GM21737 (cell line): ENCODE measurements around the gene KCNMB2.

Source experiments
- ATAC-seq: cut with Tn5 transposase; IDR thresholded peaks from one replicate; pipeline ENCODE4 v1.9.1; 2021; ENCODE audit warnings: mild to moderate bottlenecking, moderate library complexity; ENCODE audit not compliant: unreplicated experiment

KCNMB2 gene

DNA sequence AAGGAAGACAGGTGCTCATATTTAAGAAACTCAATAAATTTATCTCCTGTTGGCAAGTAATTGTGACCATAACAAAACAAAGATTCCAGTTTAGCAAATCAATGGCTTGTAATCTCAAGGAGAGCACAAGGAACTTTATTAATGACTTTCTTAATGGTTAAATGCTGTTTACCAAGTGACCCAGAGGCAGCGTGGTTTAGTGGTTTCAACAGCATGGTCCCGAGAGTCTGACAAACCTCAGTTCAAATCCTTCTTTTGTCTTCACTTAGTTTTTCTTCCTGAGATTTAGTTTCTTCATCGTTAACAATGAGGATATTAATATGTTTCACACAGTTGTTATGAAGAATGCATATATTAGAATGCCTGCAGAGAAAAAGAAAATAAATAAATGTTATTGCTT is 212.6 kb downstream of the KCNMB2 start:
- no peak for ATAC-seq

GRCh38 chr3:178749471-178749870 is 213.2 kb downstream of the KCNMB2 start:
- ATAC-seq: no peak

DNA sequence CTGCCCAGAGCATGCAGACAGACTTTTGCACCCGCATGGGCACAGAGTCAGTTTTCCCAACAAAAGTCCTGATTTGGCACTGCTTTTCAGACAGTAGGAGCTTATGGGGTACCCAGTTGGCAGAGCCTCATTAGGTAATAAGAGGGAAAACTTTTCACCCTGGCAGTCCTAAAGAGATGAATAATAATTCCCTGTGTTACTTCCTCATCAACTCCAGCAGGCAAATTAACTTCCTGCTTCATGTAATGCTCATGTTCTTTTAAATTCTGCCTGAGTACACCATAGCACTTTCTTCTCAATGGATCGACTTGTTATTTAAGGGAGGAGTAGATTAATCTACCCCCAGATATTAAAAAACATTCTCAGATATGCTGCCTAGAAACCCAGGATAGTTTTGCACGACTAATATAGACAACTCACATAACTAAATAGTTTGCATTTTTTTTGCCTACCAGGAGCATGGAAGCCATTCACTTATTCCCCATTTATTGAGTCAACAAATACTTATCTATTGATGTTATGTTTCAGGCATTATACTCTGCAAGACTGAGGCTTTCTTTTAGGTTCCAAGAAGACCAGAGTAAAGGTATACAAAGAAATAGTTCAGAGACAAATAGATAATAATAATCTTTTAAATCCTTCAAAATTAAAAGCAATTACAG is 214.5 kb downstream of the KCNMB2 start:
- ATAC-seq: no peak

GRCh38 chr3:178752843-178753242 is 216.6 kb downstream of the KCNMB2 start:
- no peak for ATAC-seq

DNA sequence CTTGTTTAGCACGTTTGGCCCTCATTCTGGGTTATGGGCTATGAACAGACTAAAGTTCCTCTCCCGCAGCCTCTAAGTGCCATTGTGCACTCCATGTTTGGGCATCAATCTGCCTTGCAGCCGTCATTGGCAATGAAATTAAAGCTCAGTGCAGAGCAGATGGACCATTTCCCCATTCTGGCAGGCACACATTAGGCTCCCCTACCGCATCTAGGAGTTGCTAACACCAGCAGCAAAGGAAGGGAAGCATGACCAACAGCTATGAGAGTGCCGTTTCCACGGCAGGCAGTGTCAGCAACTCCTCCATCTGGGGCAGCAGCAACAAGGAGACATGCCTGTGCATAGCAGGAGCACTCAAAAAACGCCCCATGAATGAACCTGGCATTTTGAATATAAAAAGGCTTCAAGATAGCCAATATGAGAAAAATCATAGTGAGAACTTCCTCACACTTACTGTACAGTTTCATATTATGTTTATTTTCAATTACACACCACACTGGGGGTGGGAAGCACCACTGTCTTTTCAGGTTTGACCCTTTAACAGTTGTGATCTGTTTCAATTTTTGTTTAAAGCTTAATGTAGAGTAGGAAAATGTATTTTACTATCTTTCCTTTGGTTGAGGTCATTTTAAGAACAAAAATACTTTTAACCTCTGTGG is 218.7 kb downstream of the KCNMB2 start:
- no peak for ATAC-seq

DNA sequence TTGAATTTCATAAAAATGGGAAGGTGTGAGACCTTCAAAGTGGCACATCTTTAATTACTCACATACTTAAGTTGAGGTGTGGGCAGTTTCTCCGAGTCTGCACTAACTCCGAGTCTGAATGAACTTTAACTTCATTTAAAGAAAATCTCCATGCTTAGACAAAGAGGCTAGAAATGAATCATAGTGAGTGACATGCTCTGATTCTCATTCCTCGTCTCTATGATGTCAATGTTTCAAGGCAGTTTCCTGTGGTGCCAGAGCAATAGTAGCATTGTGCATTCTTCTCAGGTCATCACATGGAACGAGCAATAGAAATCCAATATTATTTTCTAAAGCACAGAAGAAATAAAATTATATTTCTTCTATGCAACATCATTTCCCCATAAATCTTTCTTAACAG is 224.8 kb downstream of the KCNMB2 start:
- ATAC-seq: no peak

DNA sequence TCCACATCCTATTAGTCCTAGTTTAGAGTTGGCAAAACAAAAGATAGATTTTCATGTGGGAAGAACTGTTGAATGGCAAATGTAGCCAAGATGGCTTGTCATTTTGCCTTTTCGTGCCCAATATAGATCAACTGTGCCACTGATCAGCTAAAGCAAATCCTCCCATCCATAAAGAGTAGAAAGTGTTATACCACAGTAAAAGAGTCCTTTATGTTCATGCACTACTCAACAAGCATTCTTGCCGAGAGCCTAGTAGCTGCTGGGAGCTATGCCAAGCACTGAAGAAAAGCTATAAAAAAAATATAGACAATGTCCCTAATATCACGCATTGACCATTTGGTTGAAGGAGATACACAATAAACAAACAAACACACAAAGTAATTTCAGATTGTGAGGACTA is 225.2 kb downstream of the KCNMB2 start:
- ATAC-seq: no peak

DNA sequence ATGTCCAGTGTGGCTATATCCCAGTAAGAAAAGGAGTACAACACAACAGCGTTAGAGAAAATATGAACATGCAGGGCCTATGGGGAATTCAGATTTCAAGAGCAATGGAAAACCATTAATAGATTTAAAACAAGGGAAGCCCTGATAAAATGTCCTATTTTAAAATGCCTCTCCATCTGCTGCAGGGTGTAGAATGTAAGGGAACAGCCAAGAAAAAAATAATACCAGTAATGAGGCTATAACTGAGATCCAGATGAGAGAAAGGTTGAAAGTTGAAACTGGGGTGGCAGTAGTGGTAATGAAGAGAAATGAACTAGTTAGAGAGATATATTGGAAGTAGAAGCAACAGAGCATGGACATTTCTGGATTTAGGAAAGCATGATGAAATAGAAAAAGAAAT is 226.1 kb downstream of the KCNMB2 start:
- ATAC-seq: no peak

GRCh38 chr3:178765472-178765871 is 229.2 kb downstream of the KCNMB2 start:
- no peak for ATAC-seq

GRCh38 chr3:178767581-178767980 is 231.3 kb downstream of the KCNMB2 start:
- no peak for ATAC-seq

- ATAC-seq: no peak
Measured at GRCh38 chr3:178768072-178768864, 232.0 kb downstream of the KCNMB2 start.

DNA sequence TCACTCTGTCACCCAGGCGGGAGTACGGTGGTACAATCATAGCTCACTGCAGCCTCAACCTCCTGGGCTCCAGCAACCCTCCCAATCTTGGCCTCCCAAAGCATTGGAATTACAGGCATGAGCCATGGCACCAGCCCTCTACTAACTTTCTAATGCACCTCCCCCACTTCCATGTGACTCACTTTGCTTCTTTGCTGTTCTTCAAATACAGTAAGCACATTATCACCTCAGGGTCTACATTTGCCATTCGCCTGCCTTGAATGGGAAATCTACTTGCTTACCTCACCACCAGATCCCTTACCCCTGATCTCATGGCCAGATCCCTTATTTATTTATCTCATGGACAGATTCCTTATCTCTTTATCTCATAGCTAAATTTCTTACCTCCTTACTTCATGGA is 235.3 kb downstream of the KCNMB2 start:
- ATAC-seq: no peak

GRCh38 chr3:178772746-178773145 is 236.5 kb downstream of the KCNMB2 start:
- ATAC-seq: no peak

DNA sequence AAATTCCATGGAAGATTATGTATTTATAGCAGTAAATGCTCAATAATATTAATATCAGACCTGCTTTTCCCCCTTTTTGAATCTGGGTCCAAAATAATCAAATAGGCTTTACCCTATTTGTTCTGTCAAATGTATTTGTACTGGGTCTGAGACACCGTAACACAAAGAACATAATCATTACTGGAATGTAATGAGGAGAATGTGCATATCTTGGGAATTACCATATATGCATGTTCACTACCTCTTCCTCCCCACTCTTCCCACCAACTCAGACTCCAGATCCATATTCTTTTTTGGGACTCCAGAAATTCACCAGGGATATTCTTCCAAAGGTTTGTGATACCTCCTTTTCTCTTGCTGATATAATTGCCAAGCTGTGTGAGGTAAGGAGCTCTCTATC is 237.1 kb downstream of the KCNMB2 start:
- ATAC-seq: no peak

DNA sequence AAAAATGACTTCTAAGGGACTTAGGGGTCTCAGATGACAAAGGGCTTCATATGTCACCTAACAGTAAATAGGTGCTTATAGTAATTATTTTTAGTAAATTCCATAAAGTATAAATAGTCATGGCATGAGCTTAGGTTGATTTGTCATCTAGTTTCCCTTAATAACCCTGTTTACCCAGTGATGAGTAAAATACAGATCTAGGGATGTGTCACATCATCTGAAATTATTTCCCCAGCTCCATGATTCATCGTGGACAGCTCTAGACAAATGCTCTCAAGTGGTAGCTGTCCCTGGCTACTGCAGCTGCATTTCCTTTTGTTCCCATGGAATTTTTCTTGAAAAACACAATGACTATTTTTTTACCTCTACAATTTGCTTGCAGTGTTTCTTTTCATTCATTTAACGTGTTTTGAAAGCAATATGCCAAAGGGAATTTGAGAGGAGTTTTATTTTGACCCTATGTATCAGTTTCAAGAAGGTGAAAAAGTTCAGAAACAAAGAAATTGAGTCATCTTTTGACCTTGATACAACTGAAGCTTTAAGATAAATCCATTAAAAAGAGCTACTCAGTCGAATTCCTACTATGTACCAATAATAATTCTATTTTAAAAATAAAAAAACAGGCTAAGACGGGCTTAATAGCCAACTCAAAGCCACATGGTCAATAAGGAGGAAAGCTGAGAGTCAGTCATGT is 241.6 kb downstream of the KCNMB2 start:
- no peak for ATAC-seq

DNA sequence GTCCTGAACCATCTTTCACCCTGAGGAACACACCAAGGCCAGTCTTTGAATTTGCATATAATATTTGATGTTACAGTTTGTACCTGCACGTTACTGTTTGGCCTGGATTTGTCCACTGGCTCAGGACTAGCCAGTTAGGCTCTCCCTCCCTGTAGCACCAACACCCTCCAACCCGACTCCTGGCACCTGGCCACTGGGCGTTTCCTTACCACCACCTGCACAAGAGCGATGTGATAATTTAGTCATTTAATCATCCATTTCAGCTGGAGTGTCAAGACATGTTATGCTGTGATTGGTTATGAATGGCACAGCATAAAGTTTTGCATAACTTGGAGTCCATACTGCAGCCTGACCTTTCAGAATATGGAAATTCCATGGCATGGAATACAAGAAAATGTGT is 242.4 kb downstream of the KCNMB2 start:
- ATAC-seq: no peak

DNA sequence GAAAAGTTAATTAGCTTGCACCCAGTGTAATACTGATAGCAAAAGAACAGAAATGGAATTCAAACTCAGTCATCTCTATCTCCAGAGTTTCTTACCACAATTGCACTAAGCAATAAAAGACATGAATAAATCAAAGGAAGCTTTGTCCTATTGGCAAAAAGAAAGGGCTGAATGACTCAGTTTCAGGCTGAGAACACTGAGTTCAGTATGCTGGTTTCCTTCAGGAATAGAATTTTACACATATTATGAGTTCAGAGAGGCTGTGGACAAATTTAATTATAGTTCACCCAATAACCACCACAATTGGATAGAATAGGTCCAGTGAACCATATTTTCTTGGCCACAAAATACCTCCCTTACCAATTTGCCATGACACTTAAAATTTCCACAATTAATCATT is 249.7 kb downstream of the KCNMB2 start:
- ATAC-seq: no peak

- no peak for ATAC-seq
Measured at GRCh38 chr3:178787960-178788359, 251.7 kb downstream of the KCNMB2 start.

- ATAC-seq: no peak
Measured at GRCh38 chr3:178794711-178795110, 258.5 kb downstream of the KCNMB2 start.

DNA sequence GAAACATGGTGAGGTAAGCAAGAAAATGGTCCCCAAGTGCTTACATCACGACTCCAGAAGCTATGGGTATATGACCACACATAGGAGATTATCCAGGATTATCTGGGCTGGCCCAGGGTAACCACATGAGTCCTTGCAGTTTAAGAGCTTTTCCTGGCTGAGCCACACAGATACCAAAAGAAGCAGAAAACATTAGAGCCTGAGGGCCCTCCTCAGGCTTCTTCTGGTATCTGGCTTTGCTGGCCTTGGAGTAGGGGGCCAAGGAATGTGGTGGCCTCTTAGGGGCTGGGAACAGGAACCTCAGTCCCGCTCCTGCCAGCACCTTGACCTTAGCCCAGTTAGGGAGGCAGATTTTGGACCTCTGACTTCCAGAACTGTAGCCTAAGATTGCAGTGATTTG is 259.1 kb downstream of the KCNMB2 start:
- ATAC-seq: no peak

- no peak for ATAC-seq
Measured at GRCh38 chr3:178802259-178802658, 266.0 kb downstream of the KCNMB2 start.
